IMR-90 (cell line): ENCODE results near the gene NDUFS3. TPM values are rescaled to one million over a fixed set of nuclear protein-coding genes. Genes with fewer than 3 reads are reported as not detected.
A peak's percentile ranks its signal among the peaks of the same experiment; 100 is the strongest.

Experiments
- ATAC-seq: fragments of 200-7000 bp; cut with Tn5 transposase; 2 replicates; pipeline ENCODE4 v1.9.1; 2020; ENCODE audit warnings: low read depth, mild to moderate bottlenecking, moderate library complexity
- BruUV-seq: library from RNA; stranded (reverse); fragments of 400-500 nt; replicated peaks from 2 replicates; lab custom pipeline; 2021; lab: Mats Ljungman, UMichigan
- CTCF ChIA-PET: fragments of 300-600 bp; formaldehyde crosslinking; extraction: SDS; loops from one replicate; lab custom pipeline; 2021; ENCODE audit warnings: antibody characterized with exemption; lab: Yijun Ruan, JAX
- POLR2A ChIA-PET: fragments of 300-600 bp; sonication (Branson Sonifier 250); formaldehyde crosslinking; loops from one replicate; lab custom pipeline; 2022; ENCODE audit warnings: antibody characterized with exemption; ENCODE audit not compliant: unreplicated experiment; lab: Charles Lee
- DNase-seq: peaks from one replicate; pipeline ENCODE4 v3.0.0; 2013
- H2AFZ ChIP-seq: replicated peaks from 2 replicates; pipeline ENCODE3; 2013; ENCODE audit warnings: low read length, mild to moderate bottlenecking; ENCODE audit not compliant: poor library complexity
- H2AK5ac ChIP-seq: 2 replicates; pipeline ENCODE4 v1.6.1; 2013; ENCODE audit warnings: low read depth, low read length, inconsistent platforms
- H2AK9ac ChIP-seq: replicated peaks from 2 replicates; pipeline ENCODE3; 2013; ENCODE audit warnings: mild to moderate bottlenecking, low read depth, low read length, moderate library complexity; ENCODE audit not compliant: poor library complexity
- H2BK120ac ChIP-seq: 2 replicates; pipeline ENCODE4 v1.6.1; 2013; ENCODE audit warnings: low read depth, low read length, inconsistent platforms
- H2BK15ac ChIP-seq: 3 replicates; pipeline ENCODE4 v1.6.1; 2013; ENCODE audit warnings: low read depth, low read length, inconsistent platforms
- H2BK20ac ChIP-seq: 2 replicates; pipeline ENCODE4 v1.6.1; 2013; ENCODE audit warnings: low read depth, mild to moderate bottlenecking, inconsistent platforms, low read length, moderate library complexity
- H2BK5ac ChIP-seq: 2 replicates; pipeline ENCODE4 v1.6.1; 2013; ENCODE audit warnings: mild to moderate bottlenecking, low read depth, low read length, inconsistent platforms; ENCODE audit not compliant: poor library complexity, severe bottlenecking
- H3K14ac ChIP-seq: replicated peaks from 2 replicates; pipeline ENCODE4 v1.6.1; 2013; ENCODE audit warnings: low read depth, low read length, inconsistent platforms
- H3K18ac ChIP-seq: 2 replicates; pipeline ENCODE4 v1.6.1; 2013; ENCODE audit warnings: low read depth, low read length, control low read depth
- H3K23ac ChIP-seq: 2 replicates; pipeline ENCODE4 v1.6.1; 2013; ENCODE audit warnings: low read depth, low read length, inconsistent platforms
- H3K27ac ChIP-seq: 2 replicates; pipeline ENCODE4 v1.5.1; 2013; ENCODE audit warnings: mild to moderate bottlenecking, control low read depth, low read length; ENCODE audit not compliant: insufficient read depth
- H3K27me3 ChIP-seq: 2 replicates; pipeline ENCODE4 v1.6.1; 2013; ENCODE audit warnings: low read length; ENCODE audit not compliant: control insufficient read depth, insufficient read depth
- H3K36me3 ChIP-seq: 2 replicates; pipeline ENCODE4 v1.6.1; 2013; ENCODE audit warnings: low read length, mixed read lengths; ENCODE audit not compliant: control insufficient read depth, insufficient read depth
- H3K4ac ChIP-seq: 2 replicates; pipeline ENCODE4 v1.6.1; 2013; ENCODE audit warnings: low read depth, low read length, inconsistent platforms
- H3K4me1 ChIP-seq: 2 replicates; pipeline ENCODE4 v1.6.1; 2013; ENCODE audit warnings: low read length, mixed read lengths; ENCODE audit not compliant: control insufficient read depth, insufficient read depth
- H3K4me2 ChIP-seq: 2 replicates; pipeline ENCODE4 v1.6.1; 2013; ENCODE audit warnings: low read depth, mild to moderate bottlenecking, control low read depth, low read length, moderate library complexity
- H3K4me3 ChIP-seq: 2 replicates; pipeline ENCODE4 v1.5.1; 2013; ENCODE audit warnings: low read depth, mild to moderate bottlenecking, control low read depth, low read length, moderate library complexity; ENCODE audit not compliant: insufficient read depth
- H3K56ac ChIP-seq: 2 replicates; pipeline ENCODE4 v1.6.1; 2013; ENCODE audit warnings: low read length, inconsistent platforms; ENCODE audit not compliant: insufficient read depth; ENCODE audit errors: extremely low read depth
- H3K79me1 ChIP-seq, 2 experiments: 2 replicates each; pipeline ENCODE4 v1.6.1; 2013; ENCODE audit warnings: low read length in 2 of 2, inconsistent platforms in 1 of 2, low read depth in 1 of 2
- H3K9ac ChIP-seq: 2 replicates; pipeline ENCODE4 v1.6.1; 2013; ENCODE audit warnings: low read depth, low read length, control low read depth
- H3K9me1 ChIP-seq: 2 replicates; pipeline ENCODE4 v1.6.1; 2013; ENCODE audit warnings: low read length, inconsistent platforms; ENCODE audit not compliant: insufficient read depth
- H3K9me3 ChIP-seq: 2 replicates; pipeline ENCODE4 v1.6.1; 2013; ENCODE audit warnings: low read length; ENCODE audit not compliant: control insufficient read depth, insufficient read depth
- H4K20me1 ChIP-seq: 2 replicates; pipeline ENCODE4 v1.6.1; 2013; ENCODE audit warnings: low read length, inconsistent platforms; ENCODE audit not compliant: insufficient read depth
- H4K5ac ChIP-seq: 2 replicates; pipeline ENCODE4 v1.6.1; 2013; ENCODE audit warnings: mild to moderate bottlenecking, low read depth, low read length, control low read depth
- H4K8ac ChIP-seq, 2 experiments: 2 replicates each; pipeline ENCODE4 v1.6.1; 2013; ENCODE audit warnings: low read depth in 2 of 2, low read length in 2 of 2, control low read depth in 1 of 2, inconsistent platforms in 1 of 2
- H4K91ac ChIP-seq: 2 replicates; pipeline ENCODE4 v1.6.1; 2013; ENCODE audit warnings: low read depth, low read length, inconsistent platforms; ENCODE audit not compliant: insufficient read depth
- CEBPB ChIP-seq: IDR thresholded peaks from 2 replicates; pipeline ENCODE4 v1.6.1; 2012; ENCODE audit warnings: low read depth, low read length, improper control_type of control experiment
- MAZ ChIP-seq: IDR thresholded peaks from 2 replicates; pipeline ENCODE4 v1.6.1; 2012; ENCODE audit warnings: low read depth, mild to moderate bottlenecking, low read length, improper control_type of control experiment, moderate library complexity, borderline replicate concordance
- RAD21 ChIP-seq: IDR thresholded peaks from 2 replicates; pipeline ENCODE4 v1.6.1; 2012; ENCODE audit warnings: low read length, improper control_type of control experiment
- RCOR1 ChIP-seq: IDR thresholded peaks from 2 replicates; pipeline ENCODE4 v1.6.1; 2012; ENCODE audit warnings: mild to moderate bottlenecking, low read length, improper control_type of control experiment; ENCODE audit not compliant: insufficient replicate concordance
- WGBS, 2 experiments: methylation state at CpG; one replicate each; pipeline versions ENCODE4 v1.1.5 to v1.1.7; 2013; ENCODE audit warnings: missing lambda C conversion rate in 2 of 2; ENCODE audit not compliant: insufficient read length in 1 of 2; ENCODE audit errors: extremely low coverage in 2 of 2; 5-methylcytosine and 5-hydroxymethylcytosine counted together
- dilution Hi-C: fragments of 300-500 bp; cut with HindIII; formaldehyde crosslinking; loops from one replicate; pipeline ENCODE4 v1.14.3; 2018; ENCODE audit warnings: low sequenced_read_pairs; ENCODE audit not compliant: unreplicated experiment
- in situ Hi-C: fragments of 300-500 bp; cut with MboI; formaldehyde crosslinking; loops from 3 replicates; pipeline ENCODE4 v1.14.3; 2019; ENCODE audit warnings: low sequenced_read_pairs, inconsistent platforms, mixed read lengths
- intact Hi-C: fragments of 100-400 bp; cut with micrococcal nuclease; formaldehyde crosslinking; loops from 2 replicates; pipeline ENCODE4 v1.10.0; 2022
- microRNA-seq, 2 experiments: library from miRNA; stranded (forward) in 1 of 2; unstranded in 1 of 2; fragments of 10-50 nt in 1 of 2; fragments of <30 nt in 1 of 2; gene quantifications in 1 of 2; microRNA quantifications in 1 of 2; one replicate each; pipeline versions ENCODE3 to v1.1.0; 2013 to 2020; ENCODE audit not compliant: insufficient read depth in 1 of 2, insufficient read length in 1 of 2, unreplicated experiment in 1 of 2
- polyA plus RNA-seq, 3 experiments: library from polyadenylated mRNA; depleted of rRNA; stranded (reverse); fragments of >200 nt; gene quantifications; 2 replicates each; pipeline ENCODE4 v1.2.3, GENCODE V29; 2012; ENCODE audit warnings: low replicate concordance in 1 of 3
- small RNA-seq, 5 experiments: library from RNA; depleted of rRNA; stranded (forward); fragments of <200 nt; gene quantifications; one replicate each; pipeline ENCODE3, GENCODE V24; 2012
- total RNA-seq: library from RNA; depleted of rRNA; stranded (reverse); fragments of >200 nt; gene quantifications from 2 replicates; pipeline ENCODE4 v1.2.3, GENCODE V29; 2012; rRNA removed
- TF ChIP-seq, protein P1 (sequence below): fragments of 150-350 bp; IDR thresholded peaks from 2 replicates; pipeline ENCODE4 v1.6.1; 2017; ENCODE audit warnings: mild to moderate bottlenecking, antibody characterized with exemption, low read length, low read depth

The NDUFS3 gene
- total and polyA plus RNA-seq, 2 of the 4 experiments (the other 2 are of a cell fraction), result 77.1 to 108 TPM

DNA sequence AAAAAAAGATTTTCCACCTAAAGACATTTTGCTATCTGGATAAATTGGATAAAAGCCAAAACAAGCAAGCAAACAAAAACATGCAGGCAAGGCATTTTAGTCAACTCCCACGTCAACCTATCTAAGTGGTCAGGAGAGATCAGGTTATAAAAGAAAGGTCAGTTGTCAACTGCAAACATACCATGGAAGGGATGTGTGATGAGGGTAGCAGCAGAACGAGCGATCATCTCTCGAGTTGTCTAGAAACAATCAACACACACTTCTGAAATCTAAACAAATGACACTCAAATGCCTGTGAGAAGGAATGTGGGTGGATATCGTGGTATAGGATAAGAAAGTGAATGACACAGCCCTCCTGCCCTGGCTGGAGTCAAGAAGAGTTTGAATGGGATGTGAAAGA, 52.6 kb downstream of the NDUFS3 start:
- H2BK5ac ChIP-seq, result no peak overlapping the region
- peak; percentile 27; the same call in 1 of the 2 replicates for ATAC-seq
- H2BK120ac ChIP-seq, result no peak overlapping the region
- no peak overlapping the region for H3K23ac ChIP-seq
- no peak overlapping the region for H4K8ac ChIP-seq
- no peak overlapping the region for H3K9ac ChIP-seq
- no peak overlapping the region for H4K91ac ChIP-seq
- ChIA-PET CTCF (no interaction called here), POLR2A (no interaction called here)
- H2AK9ac ChIP-seq, result no peak overlapping the region
- no peaks in the 10 kb centered on the region for H3K9me3 ChIP-seq
- in situ Hi-C loops (no loop called here), dilution Hi-C loops (no loop called here), intact Hi-C loops (no loop called here)
- BruUV-seq, result no TSS peak
- WGBS, 2 experiments, result no CpG with 5 or more reads among the region's 5 CpGs
- peak; percentile 19 for DNase-seq
- TF ChIP-seq, protein P1, sequence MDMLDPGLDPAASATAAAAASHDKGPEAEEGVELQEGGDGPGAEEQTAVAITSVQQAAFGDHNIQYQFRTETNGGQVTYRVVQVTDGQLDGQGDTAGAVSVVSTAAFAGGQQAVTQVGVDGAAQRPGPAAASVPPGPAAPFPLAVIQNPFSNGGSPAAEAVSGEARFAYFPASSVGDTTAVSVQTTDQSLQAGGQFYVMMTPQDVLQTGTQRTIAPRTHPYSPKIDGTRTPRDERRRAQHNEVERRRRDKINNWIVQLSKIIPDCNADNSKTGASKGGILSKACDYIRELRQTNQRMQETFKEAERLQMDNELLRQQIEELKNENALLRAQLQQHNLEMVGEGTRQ, result no peak
- TF ChIP-seq MAZ (no peak), CEBPB (no peak), RAD21 (no peak), RCOR1 (no peak)
- no peaks in the 10 kb centered on the region for H3K4me1 ChIP-seq
- H3K4me2 ChIP-seq, result no peak overlapping the region
- H2AFZ ChIP-seq, result no peak overlapping the region
- no peaks in the 10 kb centered on the region for H3K9me1 ChIP-seq
- no peak overlapping the region for H2BK15ac ChIP-seq
- H3K27me3 ChIP-seq, result no peaks in the 10 kb centered on the region
- H3K18ac ChIP-seq, result no peak overlapping the region
- no peak overlapping the region for H3K14ac ChIP-seq
- no peak overlapping the region for H2AK5ac ChIP-seq
- H3K4me3 ChIP-seq, result no peak overlapping the region
- H3K36me3 ChIP-seq, result peaks cover 37% of the 10 kb centered on the region
- H3K79me1 ChIP-seq, result peaks cover 0 to 3% of the 10 kb centered on the region in 2 experiments; a peak in 2 of 4 replicates
- H3K56ac ChIP-seq, result no peak overlapping the region
- no peak overlapping the region for H3K4ac ChIP-seq
- H4K20me1 ChIP-seq, result no peaks in the 10 kb centered on the region
- no peak overlapping the region for H4K5ac ChIP-seq
- no peak overlapping the region for H3K27ac ChIP-seq
- no peak overlapping the region for H2BK20ac ChIP-seq

Small RNAs within 50 kb of the gene (microRNA-seq; reads per million reads assigned to microRNA genes)
- gene RN7SL652P (ENCODE audit: insufficient read depth, insufficient read length) (not detected), gene RNU5E-10P (ENCODE audit: insufficient read depth, insufficient read length) (not detected)

Small RNAs within 50 kb of the gene (small RNA-seq; reads per million reads assigned to genes)
- gene RN7SL652P (0.04 to 6.6 (median 0.33) reads per million in 5 experiments), gene RNU5E-10P (0 reads per million in 5 experiments)

Other genes starting within 250 kb of the NDUFS3 start
- gene MYBPC3, start 226.4 kb upstream of the NDUFS3 start, total RNA-seq, result not detected in 2 replicates
- not detected in 2 replicates for gene MYBPC3, start 226.4 kb upstream of the NDUFS3 start, polyA plus RNA-seq (2012; rRNA removed)
- gene SPI1, start 200.5 kb upstream of the NDUFS3 start, total RNA-seq, result not detected in 2 replicates
- gene SPI1, start 200.5 kb upstream of the NDUFS3 start, polyA plus RNA-seq (2012; rRNA removed), result not detected in 2 replicates
- gene SLC39A13, start 170.5 kb upstream of the NDUFS3 start, total RNA-seq, result 29.2 and 32.4 TPM in 2 replicates
- gene SLC39A13, start 170.5 kb upstream of the NDUFS3 start, polyA plus RNA-seq (2012; rRNA removed), result 144 and 164 TPM in 2 replicates
- gene PSMC3, start 152.6 kb upstream of the NDUFS3 start, total RNA-seq, result 238 and 484 TPM in 2 replicates
- gene PSMC3, start 152.6 kb upstream of the NDUFS3 start, polyA plus RNA-seq (2012; rRNA removed), result 253 TPM in 2 replicates
- not detected in 2 replicates for gene RAPSN, start 129.9 kb upstream of the NDUFS3 start, total RNA-seq
- gene RAPSN, start 129.9 kb upstream of the NDUFS3 start, polyA plus RNA-seq (2012; rRNA removed), result 0.03 and 0.09 TPM in 2 replicates
- 109 and 135 TPM in 2 replicates for gene CELF1, start 25.9 kb upstream of the NDUFS3 start, total RNA-seq
- 61.6 and 63.3 TPM in 2 replicates for gene CELF1, start 25.9 kb upstream of the NDUFS3 start, polyA plus RNA-seq (2012; rRNA removed)
- gene PTPMT1, start 13.5 kb upstream of the NDUFS3 start, total RNA-seq, result 51.4 and 55.0 TPM in 2 replicates
- 51.6 and 58.3 TPM in 2 replicates for gene PTPMT1, start 13.5 kb upstream of the NDUFS3 start, polyA plus RNA-seq (2012; rRNA removed)
- gene KBTBD4, start 104 bp upstream of the NDUFS3 start, total RNA-seq, result 37.2 and 41.6 TPM in 2 replicates
- 12.2 and 14.9 TPM in 2 replicates for gene KBTBD4, start 104 bp upstream of the NDUFS3 start, polyA plus RNA-seq (2012; rRNA removed)
- not detected in 2 replicates for gene FAM180B, start 7.6 kb downstream of the NDUFS3 start, total RNA-seq
- gene FAM180B, start 7.6 kb downstream of the NDUFS3 start, polyA plus RNA-seq (2012; rRNA removed), result not detected in 2 replicates
- under 0.01 TPM in 1 of 2 replicates, not detected in the other for gene C1QTNF4, start 15.3 kb downstream of the NDUFS3 start, total RNA-seq
- gene C1QTNF4, start 15.3 kb downstream of the NDUFS3 start, polyA plus RNA-seq (2012; rRNA removed), result 0.12 and 0.16 TPM in 2 replicates
- 163 and 207 TPM in 2 replicates for gene MTCH2, start 63.5 kb downstream of the NDUFS3 start, total RNA-seq
- gene MTCH2, start 63.5 kb downstream of the NDUFS3 start, polyA plus RNA-seq (2012; rRNA removed), result 103 and 115 TPM in 2 replicates
- 0.36 and 0.56 TPM in 2 replicates for gene AGBL2, start 136.3 kb downstream of the NDUFS3 start, total RNA-seq
- gene AGBL2, start 136.3 kb downstream of the NDUFS3 start, polyA plus RNA-seq (2012; rRNA removed), result 1.2 and 1.5 TPM in 2 replicates
- gene FNBP4, start 188.3 kb downstream of the NDUFS3 start, total RNA-seq, result 22.9 and 31.9 TPM in 2 replicates
- gene FNBP4, start 188.3 kb downstream of the NDUFS3 start, polyA plus RNA-seq (2012; rRNA removed), result 70.5 and 78.4 TPM in 2 replicates